Lung (tissue), 12 donors: ENCODE measurements around the gene CFAP57. TPM values are rescaled to one million over a fixed set of nuclear protein-coding genes. Genes with fewer than 3 reads are reported as not detected.
"Not testable (repeated sequence)": the region's sequence is repeated elsewhere in the genome, so short reads cannot be mapped to it uniquely, and the experiment has no call there.

Source experiments
- ATAC-seq: fragments of 200-7000 bp; cut with Tn5 transposase; one replicate; pipeline ENCODE4 v1.9.1; 2020; ENCODE audit warnings: moderate number of reproducible peaks; ENCODE audit not compliant: insufficient read depth, low FRiP score
- DNase-seq, 3 donors: peaks; one replicate each; pipeline ENCODE4 v3.0.0-alpha.2; 2013 to 2017
- H3K27ac ChIP-seq, 2 donors: one replicate each; pipeline ENCODE4 v1.5.1; 2013; ENCODE audit warnings: mild to moderate bottlenecking in 2 of 2, moderate library complexity in 2 of 2, control low read depth in 1 of 2, inconsistent platforms in 1 of 2, low read depth in 1 of 2, low read length in 1 of 2
- H3K27me3 ChIP-seq, 3 donors: one replicate each; pipeline ENCODE4 v1.5.1; 2013; ENCODE audit warnings: low read length in 2 of 3; ENCODE audit not compliant: control insufficient read depth in 3 of 3, insufficient read depth in 3 of 3
- H3K36me3 ChIP-seq, 4 donors: one replicate each; pipeline ENCODE4 v1.5.1; 2013; ENCODE audit warnings: low read length in 4 of 4, mild to moderate bottlenecking in 1 of 4, moderate library complexity in 1 of 4; ENCODE audit not compliant: control insufficient read depth in 4 of 4, insufficient read depth in 4 of 4
- H3K4me1 ChIP-seq, 5 donors: one replicate each; pipeline ENCODE4 v1.5.1; 2013; ENCODE audit warnings: low read length in 5 of 5, mild to moderate bottlenecking in 2 of 5, moderate library complexity in 1 of 5; ENCODE audit not compliant: control insufficient read depth in 5 of 5, insufficient read depth in 5 of 5
- H3K4me3 ChIP-seq: one replicate; pipeline ENCODE4 v1.5.1; 2013; ENCODE audit warnings: mild to moderate bottlenecking, control low read depth, moderate library complexity
- H3K9ac ChIP-seq, 2 donors: one replicate each; pipeline ENCODE4 v1.5.1; 2013; ENCODE audit warnings: low read length in 2 of 2, control low read depth in 1 of 2; ENCODE audit not compliant: insufficient read depth in 1 of 2
- H3K9me3 ChIP-seq, 4 donors: one replicate each; pipeline ENCODE4 v1.5.1; 2013; ENCODE audit warnings: low read length in 3 of 4, mild to moderate bottlenecking in 1 of 4, moderate library complexity in 1 of 4; ENCODE audit not compliant: control insufficient read depth in 4 of 4, insufficient read depth in 3 of 4
- WGBS, 2 donors: extraction: QIAGEN DNeasy Blood & Tissue Kit; methylation state at CpG; one replicate each; pipeline ENCODE4 v1.1.7; 2013; 5-methylcytosine and 5-hydroxymethylcytosine counted together
- polyA plus RNA-seq, 2 donors: library from polyadenylated mRNA; stranded (reverse); fragments of 200-250 nt; gene quantifications; one replicate each; pipeline ENCODE4 v1.2.1, GENCODE V29; 2013
- total RNA-seq, 2 donors: library from RNA; depleted of rRNA in 1 of 2; stranded (reverse); fragments of >200 nt in 1 of 2; gene quantifications; one replicate each; pipeline ENCODE4 v1.2.1, GENCODE V29; 2014 to 2021
- TF ChIP-seq, protein P1 (sequence below): IDR thresholded peaks from 2 replicates; pipeline ENCODE4 v1.5.1; 2012; ENCODE audit warnings: mild to moderate bottlenecking; ENCODE audit errors: control extremely low read depth, extremely low read depth
- donor health status: control.
- donor health status: control.
- donor health status: Bipolar disorder and iron deficiency.
- donor health status: healthy.
- donor health status: DM: yes; HTN: yes; CAD: no.

The CFAP57 gene
- total and polyA plus RNA-seq, 4 donors: 1.7 to 12.3 (median 6.3) TPM

DNA sequence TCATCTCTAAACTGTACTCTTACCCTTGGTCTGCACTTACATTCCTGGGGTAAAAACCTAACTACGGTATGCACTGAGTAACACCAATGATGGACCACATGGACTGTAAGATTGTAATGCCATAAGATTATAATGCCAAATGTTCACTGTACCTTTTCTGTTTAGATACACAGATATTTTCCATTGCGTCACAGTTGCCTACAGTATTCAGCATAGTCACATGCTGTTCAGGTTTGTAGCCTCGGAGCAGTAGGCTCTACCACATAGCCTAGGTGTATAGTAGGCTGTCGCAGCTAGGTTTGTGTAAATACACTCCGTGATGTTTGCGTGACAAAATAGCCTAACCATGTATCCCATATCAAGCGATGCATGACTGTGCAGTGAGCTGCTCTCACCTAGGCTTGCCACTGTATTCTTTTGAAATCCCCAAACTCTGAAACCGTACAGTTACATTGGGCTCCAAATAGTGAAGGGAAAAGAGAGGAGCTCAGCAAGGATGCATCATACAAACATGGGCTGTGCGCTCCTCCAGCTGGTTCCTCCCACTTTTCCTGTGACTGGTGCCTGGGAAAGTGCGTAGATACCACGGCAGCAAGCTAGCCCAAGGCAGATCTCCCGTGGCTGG is 35.2 kb downstream of the CFAP57 start:
- H3K4me1 ChIP-seq: peaks cover 0 to 16% (median 11%) of the 10 kb centered on the region in 5 donors
- ATAC-seq: peak; percentile 19
- H3K4me3 ChIP-seq: no peak overlapping the region
- H3K36me3 ChIP-seq: no peaks in the 10 kb centered on the region
- DNase-seq: peak in 1 of 3 donors; percentile 20
- WGBS, 2 donors: 66 to 79% methylated on average over 12 of the region's 12 CpGs
- H3K9me3 ChIP-seq: no peaks in the 10 kb centered on the region
- no peaks in the 10 kb centered on the region for H3K27me3 ChIP-seq
- TF ChIP-seq, protein P1, sequence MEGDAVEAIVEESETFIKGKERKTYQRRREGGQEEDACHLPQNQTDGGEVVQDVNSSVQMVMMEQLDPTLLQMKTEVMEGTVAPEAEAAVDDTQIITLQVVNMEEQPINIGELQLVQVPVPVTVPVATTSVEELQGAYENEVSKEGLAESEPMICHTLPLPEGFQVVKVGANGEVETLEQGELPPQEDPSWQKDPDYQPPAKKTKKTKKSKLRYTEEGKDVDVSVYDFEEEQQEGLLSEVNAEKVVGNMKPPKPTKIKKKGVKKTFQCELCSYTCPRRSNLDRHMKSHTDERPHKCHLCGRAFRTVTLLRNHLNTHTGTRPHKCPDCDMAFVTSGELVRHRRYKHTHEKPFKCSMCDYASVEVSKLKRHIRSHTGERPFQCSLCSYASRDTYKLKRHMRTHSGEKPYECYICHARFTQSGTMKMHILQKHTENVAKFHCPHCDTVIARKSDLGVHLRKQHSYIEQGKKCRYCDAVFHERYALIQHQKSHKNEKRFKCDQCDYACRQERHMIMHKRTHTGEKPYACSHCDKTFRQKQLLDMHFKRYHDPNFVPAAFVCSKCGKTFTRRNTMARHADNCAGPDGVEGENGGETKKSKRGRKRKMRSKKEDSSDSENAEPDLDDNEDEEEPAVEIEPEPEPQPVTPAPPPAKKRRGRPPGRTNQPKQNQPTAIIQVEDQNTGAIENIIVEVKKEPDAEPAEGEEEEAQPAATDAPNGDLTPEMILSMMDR: no peak
- no peak overlapping the region for H3K9ac ChIP-seq
- peak overlapping the region; percentile 49 to 75 for H3K27ac ChIP-seq

DNA sequence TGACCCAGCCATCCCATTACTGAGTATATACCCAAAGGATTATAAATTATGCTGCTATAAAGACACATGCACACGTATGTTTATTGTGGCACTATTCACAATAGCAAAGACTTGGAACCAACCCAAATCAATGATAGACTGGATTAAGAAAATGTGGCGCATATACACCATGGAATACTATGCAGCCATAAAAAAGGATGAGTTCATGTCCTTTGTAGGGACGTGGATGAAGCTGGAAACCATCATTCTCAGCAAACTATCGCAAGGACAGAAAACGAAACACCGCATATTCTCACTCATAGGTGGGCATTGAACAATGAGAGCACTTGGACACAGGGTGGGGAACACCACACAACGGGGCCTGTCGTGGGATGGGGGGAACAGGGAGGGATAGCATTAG is 36.1 kb downstream of the CFAP57 start:
- not testable (repeated sequence) for DNase-seq, H3K27me3 ChIP-seq, H3K9me3 ChIP-seq, H3K4me3 ChIP-seq, H3K36me3 ChIP-seq, H3K27ac ChIP-seq, H3K9ac ChIP-seq, ATAC-seq
- WGBS, 2 donors: 97 to 99% methylated on average over 8 of the region's 8 CpGs
- peaks cover 0 to 16% (median 11%) of the 10 kb centered on the region in 5 donors for H3K4me1 ChIP-seq

DNA sequence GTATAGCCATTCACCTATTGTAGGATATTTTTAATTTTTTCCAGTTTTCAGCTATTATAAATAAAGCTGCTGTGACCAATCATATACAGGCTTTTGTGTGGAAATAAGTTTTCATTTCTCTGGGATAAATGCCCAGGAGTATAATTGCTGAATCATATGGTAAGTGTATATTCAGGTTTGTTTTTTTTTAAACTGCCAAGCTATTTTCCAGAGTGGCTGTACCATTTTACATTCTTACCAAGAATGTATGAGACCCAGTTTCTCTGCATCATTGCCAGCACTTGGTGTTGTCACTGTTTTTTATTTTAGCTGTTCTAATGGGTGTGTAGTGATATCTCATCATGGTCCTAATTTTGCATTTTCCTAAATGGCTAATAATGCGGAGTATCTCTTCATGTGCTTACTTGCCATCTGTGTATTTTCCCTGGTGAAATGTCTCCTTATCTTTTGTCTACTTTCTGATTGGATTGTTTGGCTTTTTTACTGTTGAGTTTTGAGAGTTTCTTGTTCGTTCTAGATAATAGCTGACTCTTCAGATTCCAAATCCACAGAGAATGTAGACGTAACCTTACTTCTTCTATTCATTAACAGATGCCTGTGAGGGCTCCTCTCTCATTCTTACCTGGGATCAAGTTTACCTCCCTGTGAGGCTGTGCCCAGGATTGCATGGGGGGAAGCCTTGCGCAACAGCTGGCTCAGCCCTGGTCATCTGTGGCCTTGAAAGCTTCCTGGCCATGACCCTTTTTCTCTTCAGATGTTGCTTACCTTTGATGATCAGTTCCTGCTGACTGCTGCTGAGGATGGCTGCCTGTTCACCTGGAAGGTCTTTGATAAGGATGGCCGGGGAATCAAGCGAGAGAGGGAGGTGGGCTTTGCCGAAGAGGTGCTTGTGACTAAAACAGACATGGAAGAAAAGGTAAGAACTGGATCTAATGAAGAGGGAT is 42.6 kb downstream of the CFAP57 start:
- no peak overlapping the region for H3K27ac ChIP-seq
- H3K4me1 ChIP-seq: no peaks in the 10 kb centered on the region
- no peak for DNase-seq
- H3K9me3 ChIP-seq: no peaks in the 10 kb centered on the region
- H3K9ac ChIP-seq: no peak overlapping the region
- WGBS, 2 donors: 73 to 90% methylated on average over 7 of the region's 7 CpGs
- H3K4me3 ChIP-seq: no peak overlapping the region
- no peak for ATAC-seq
- H3K27me3 ChIP-seq: no peaks in the 10 kb centered on the region
- TF ChIP-seq, protein P1: no peak
- no peaks in the 10 kb centered on the region for H3K36me3 ChIP-seq

DNA sequence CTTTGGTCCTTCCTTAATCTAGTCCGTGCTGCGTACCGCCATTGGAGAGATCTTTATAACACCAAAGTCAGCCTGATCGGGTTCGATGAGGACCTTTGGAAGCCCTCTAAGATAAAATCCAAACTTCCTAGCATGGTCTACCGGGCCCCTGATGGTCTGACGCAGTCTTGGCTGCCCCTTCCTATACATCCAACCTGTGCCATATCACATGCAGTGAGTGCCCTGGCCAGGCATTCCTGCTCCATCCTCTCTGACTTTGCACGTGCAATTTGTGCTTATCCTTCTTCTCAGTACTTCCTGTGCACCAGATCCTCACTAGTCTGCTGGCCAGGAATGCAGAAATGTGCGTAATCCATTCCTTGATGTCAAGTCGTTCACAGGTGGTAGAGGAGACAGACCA is 45.6 kb downstream of the CFAP57 start:
- 87 to 90% methylated on average over 10 of the region's 10 CpGs for WGBS, 2 donors
- Histone ChIP-seq H3K27ac (no peak overlapping the region), H3K4me3 (no peak overlapping the region), H3K9me3 (no peaks in the 10 kb centered on the region), H3K27me3 (no peaks in the 10 kb centered on the region), H3K36me3 (no peaks in the 10 kb centered on the region), H3K9ac (no peak overlapping the region), H3K4me1 (no peaks in the 10 kb centered on the region)
- DNase-seq (no peak), ATAC-seq (no peak)
- TF ChIP-seq, protein P1: no peak
